NCI-H524 treated with DMSO at 0.1 percent for 48 hours (cell line): ENCODE measurements around the gene FOXP2.
"Not testable (repeated sequence)": the region's sequence is repeated elsewhere in the genome, so short reads cannot be mapped to it uniquely, and the experiment has no call there.

Experiments used
- DNase-seq: peaks from one replicate; lab custom pipeline; 2025; lab: John Stamatoyannopoulos, UW

Gene FOXP2

DNA sequence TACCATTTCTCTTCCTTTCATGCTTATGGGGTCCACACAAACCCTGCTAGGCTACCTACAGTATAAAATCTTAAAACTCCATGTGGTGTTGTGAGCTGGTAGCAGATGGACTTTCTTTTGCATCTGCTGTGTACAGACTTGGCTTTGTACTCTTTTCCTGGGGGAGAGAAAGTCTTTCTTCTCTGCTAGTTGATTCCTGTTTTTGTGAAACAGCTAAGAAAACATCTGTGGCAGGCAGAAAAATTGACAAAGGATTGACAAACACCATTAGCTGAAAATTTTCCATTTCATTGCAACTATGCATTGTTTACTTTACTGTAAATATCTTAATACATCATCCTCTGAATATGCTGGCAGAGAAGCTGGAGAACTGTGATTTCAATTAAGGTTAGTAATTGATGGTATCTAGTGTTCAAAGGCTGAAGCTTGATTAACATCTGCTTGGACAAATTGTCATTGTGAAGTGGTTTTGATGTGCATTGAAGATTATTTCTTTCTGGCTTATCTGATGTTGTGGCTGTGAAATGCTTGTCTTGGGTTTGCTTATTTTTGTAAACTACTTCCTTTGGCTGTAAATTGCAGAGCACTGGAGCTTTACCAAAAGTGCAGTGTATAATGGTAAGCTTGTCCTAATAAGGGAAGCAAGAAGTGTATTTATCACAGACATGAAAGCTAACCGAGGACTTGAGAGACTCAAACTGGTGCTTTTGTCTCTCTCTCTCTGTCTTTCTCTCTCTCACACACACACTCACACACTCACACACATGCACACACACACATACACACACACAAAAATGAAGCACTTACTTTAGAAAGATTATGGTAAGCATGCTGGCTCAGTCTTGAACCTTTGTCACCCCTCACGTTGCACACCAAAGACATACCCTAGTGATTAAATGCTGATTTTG lies at the start of gene FOXP2:
TSS of gene FOXP2 (plus strand) at position 660 of the 908 bp plus-strand sequence. CDS start 11,697 bp downstream, outside the sequence.
- DNase-seq: peak; percentile 40

GRCh38 chr7:114365791-114366190 lies 48.8 kb upstream of the FOXP2 start:
- no peak for DNase-seq

DNA sequence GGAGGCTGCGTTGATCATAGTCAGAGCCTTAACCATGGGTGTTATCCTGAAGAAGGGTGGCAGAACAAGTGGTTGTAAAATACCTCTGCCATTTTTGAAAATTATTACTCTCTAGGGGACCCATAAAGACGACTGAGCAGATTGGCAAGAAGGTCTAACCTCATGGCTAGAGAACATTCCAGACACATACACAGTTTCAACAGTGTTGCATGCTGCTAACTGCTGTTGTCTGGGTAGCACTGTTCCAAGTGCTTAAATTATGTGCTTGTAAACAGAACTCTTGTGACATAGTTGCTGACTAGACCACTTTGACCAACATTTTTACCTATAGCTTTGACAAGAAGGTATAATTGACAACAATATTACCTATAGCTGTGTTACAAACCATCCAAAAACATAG lies 46.1 kb upstream of the FOXP2 start:
- DNase-seq: no peak

DNA sequence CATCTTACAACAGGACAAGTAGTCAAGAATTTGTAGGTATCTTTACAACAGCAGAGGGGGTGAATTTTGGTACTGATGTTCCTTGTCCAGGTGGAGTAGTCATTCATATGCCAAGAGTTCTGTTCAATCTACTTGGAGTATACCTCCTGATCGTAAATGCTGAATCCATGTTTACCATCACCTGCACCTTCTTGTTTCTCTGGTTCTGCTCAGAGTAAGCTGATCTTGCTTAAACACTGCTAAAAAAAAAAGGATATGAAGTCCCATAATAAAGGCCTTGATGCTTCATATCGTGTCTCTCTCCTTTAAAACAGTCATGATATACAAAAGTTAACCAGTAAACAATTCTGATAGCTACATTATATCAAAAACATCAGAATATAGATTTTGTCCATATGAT lies 45.3 kb upstream of the FOXP2 start:
- no peak for DNase-seq

DNA sequence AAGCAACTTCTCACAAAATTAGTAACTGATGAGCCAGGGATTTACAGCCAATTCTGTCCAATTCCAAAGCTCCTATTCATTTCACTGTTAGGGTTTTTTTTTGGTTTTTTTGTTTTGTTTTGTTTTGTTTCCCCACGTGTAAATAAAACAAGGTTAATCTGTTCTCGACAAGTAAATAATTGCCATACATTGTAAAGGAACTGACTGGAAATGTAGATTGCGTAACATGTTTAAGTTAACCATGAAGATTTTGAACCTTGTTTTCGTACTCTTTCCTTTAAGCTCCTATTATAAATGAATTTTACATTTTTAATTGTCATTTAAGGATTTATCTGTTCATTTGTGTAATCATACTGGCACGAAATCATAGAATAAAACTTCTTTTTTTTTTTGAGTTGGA lies 42.0 kb upstream of the FOXP2 start:
- no peak for DNase-seq

DNA sequence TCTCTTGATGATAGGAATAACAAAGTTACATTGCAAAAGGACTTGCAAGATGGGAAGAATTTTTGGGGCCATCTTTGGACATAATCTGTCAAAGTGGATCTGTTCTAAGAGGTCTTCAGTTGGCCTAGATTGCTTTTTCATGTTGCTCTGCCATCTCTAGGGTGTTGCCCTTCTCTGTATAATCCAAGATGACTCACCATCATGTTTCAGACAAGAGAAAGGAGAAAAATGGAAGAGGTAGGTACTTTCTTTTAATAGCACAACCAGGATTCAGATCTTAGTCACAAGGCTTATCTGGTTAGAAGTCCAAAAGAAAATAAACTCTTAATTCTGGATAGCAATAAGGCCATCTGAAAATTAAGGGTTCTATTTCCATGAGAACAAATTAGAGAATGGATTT lies 38.7 kb upstream of the FOXP2 start:
- DNase-seq: no peak

DNA sequence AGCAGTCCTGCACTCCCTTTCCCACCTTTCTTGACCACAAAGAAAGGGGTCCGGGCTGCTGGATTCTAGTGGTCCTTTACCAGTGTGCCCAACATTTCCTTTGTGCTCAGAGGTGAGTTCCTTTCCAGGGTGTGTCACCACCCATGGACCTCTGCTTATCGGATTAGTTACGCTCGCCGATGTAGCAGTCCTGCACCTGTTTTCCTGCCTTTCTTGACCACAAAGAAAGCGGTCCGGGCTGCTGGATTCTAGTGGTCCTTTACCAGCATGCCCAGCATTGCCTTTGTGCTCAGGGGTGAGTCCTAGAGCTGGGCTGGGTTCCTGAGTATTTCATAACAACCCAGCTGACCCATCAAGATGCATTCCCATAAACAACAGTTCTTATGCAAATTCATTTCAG lies 30.7 kb upstream of the FOXP2 start:
- not testable (repeated sequence) for DNase-seq

- not testable (repeated sequence) for DNase-seq
Measured at GRCh38 chr7:114384346-114384745, 30.3 kb upstream of the FOXP2 start.

- no peak for DNase-seq
Measured at GRCh38 chr7:114388021-114388420, 26.6 kb upstream of the FOXP2 start.

DNA sequence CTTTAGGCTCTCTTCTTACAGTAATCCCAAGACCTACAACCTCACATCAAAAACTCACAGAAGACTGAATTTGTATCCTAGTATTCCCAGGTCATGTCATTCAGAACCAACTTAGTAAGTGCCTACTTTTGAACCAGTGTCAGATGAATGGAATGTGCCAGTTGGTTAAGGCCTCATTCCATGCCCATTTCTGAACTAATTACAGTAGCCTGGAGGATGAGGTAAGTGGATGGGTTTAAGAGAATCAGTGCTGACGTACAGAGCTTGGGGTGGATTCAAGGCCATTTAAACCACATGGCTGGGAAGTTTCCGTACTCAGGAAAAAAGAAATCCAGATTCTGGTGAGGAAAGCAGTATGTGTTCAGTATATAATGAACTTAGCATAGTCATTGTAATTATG lies 21.9 kb upstream of the FOXP2 start:
- DNase-seq: no peak

DNA sequence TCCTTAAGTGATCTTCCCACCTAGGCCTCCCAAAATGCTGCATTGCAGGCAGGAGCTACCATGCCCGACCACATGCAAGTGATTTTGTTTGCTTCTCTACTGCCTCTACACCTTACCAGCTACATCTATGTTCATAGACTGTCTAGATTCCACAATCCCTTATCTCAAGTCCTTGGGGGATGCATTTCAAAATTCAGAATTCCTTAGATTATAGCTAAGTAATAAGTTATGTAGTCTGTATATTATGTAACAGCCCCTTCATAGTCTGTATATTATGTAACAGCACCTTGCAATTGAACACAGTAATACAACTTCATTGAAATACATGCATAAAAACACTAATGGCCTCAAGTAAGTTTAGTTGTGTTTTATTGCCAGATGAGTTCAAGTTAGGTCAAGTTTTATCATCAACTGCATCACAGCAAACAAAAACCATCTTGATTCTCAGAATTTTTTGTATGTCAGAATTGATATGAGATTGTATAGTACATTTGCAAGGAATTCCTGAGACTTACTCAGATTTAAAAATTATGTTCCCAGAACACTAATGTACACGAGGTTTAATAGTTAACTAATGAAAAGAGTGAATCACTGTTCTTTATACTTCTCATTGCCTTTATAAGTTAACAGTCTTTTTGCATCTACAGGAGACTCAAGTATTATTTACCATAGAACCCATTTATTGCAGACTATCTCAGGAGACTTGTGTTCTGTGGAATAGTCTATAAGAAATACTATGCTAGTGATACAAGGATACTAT lies 11.6 kb upstream of the FOXP2 start:
- no peak for DNase-seq

DNA sequence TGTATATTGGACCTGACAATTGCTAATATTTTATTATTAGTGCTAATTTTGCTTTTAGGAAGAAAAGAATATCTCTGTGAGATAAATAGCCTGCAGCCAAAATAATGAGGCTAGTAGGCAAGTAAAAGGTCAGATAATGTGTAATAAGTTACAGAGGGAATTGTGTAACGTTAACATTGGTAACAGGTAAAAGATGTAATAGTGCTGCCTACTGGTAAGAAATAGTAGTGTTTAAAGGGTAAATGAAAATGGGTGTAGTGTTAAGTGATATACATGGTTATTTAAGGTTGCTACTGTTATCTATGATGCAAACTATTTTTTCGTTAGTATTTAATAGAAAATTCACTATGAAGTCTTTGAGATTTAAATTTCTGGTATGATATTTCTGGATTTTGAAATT lies 9.2 kb upstream of the FOXP2 start:
- no peak for DNase-seq

GRCh38 chr7:114409750-114410149 lies 4.9 kb upstream of the FOXP2 start:
- no peak for DNase-seq

DNA sequence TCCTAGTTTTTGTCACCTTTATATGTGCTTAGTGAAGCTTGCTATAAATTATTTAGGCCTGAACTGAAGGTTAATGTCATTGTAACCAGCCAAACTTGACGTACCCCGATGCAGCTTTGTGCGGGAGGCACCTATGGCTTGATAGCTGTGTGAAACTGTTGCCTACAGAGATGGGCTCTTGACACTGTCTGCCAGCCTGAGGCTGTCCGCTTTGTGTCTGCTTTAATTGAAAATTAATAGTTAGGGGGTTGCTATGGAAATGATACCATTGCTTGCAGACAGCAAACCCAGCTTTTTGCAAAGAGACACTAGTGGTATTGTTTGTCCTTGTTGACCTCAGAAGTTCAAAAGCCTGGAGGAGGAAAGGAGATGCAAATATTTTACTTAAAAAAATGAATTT lies 2.1 kb upstream of the FOXP2 start:
- no peak for DNase-seq

GRCh38 chr7:114413761-114414155 lies 857 bp upstream of the FOXP2 start:
- no peak for DNase-seq

- DNase-seq: no peak
Measured at GRCh38 chr7:114415064-114415989, 712 bp downstream of the FOXP2 start.

GRCh38 chr7:114416129-114416990 lies 1.7 kb downstream of the FOXP2 start:
- DNase-seq: no peak

DNA sequence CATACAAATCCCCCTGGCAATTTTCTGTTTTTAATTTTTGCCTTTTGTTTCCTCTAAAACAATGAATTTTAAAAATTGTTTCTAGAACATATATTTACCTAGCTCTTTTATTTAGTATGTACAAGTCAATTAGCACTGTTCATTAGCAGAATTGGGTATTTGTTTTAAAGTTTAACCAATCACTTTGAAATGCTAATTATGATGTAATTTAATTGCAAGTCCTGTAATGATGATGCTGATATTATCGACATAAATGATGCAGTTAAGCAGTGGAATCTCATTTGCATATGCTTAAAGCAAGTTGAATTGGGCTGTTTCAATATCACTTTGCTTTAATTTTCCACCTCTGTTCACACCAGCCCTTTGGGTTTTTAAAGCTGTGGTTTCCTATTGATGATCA lies 2.7 kb downstream of the FOXP2 start:
- DNase-seq: no peak

DNA sequence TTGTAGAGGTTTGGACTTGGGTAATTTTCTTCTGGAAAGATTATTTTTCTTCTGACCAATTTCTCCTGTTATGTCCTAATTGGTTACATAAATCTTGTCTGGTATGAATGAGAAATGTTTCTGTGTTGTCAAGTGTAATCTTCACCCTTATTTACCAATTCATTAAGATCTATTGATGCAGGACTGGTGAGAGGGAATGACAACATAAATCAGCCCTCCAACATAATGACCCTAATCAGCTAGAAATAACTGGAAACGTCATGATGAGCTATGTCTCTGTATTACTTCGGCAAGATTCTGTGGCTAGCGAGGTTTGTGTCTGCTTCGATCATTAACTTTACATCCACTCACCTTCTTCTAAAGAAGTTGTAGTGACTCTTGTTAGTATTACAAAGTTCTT lies 3.5 kb downstream of the FOXP2 start:
- DNase-seq: no peak

DNA sequence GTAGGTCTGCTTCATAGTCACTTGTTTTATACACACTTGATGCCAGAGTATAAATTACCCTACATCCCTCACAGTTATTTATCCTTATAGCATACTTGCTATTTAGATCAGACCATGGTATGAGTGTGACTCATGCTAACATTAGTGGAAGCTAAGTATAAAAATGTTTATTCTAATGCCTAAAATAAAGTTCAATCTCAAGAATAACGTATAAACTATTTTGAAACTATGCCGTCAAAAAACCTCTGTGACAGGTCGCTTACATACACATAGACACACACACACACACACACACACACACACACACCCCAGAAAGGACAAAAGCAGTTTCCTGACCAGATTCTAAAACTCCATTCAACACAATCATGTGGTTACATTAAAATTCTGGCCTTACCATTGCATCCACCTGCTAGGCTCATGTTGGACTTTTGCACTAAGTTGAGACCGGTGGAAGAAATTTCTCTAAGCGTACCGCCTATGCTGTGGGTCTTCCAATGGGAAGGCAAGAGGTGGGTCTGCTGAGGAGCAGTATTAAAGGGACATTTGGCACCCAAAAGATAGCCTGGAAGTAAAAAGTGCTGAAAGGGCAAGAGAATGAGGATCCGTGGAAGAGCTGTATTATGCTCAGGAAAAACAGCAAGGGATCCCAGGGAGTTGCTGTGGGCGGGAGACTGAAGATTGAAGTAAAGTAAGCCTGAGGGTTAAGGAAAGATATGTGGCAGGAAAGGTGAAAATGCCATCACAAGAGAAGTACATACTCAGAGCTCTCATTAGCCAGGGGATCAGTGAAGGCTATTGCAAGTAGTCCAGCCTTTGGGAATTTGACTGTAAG lies 5.0 kb downstream of the FOXP2 start:
- no peak for DNase-seq
